Inflammatory macrophage (primary cell): Measurements from ENCODE around the gene TTC4.

Experiments
- DNase-seq, 2 donors: peaks; one replicate each; pipeline ENCODE4 v3.0.0-alpha.2; 2020 to 2022

Gene TTC4

DNA sequence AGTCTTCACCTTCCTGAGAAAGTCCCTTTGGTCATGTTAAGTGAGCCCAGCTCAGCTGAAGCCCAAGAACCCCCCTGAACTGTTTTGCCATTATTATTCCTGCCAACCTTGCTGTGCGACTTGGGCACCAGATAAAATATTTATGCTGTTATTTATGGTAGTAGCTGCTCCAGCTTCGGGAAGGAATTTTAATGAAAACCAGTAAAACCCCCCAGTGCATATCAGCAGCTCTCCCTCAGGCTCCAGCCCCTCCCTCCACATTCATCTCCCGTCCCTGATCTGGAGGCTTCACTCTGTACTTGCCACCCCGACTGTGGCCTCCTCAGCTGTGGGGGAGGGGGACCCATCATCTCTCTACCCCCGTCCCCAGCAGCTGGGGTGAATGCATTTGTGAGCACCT, 72.8 kb downstream of the TTC4 start:
- no peak for DNase-seq

DNA sequence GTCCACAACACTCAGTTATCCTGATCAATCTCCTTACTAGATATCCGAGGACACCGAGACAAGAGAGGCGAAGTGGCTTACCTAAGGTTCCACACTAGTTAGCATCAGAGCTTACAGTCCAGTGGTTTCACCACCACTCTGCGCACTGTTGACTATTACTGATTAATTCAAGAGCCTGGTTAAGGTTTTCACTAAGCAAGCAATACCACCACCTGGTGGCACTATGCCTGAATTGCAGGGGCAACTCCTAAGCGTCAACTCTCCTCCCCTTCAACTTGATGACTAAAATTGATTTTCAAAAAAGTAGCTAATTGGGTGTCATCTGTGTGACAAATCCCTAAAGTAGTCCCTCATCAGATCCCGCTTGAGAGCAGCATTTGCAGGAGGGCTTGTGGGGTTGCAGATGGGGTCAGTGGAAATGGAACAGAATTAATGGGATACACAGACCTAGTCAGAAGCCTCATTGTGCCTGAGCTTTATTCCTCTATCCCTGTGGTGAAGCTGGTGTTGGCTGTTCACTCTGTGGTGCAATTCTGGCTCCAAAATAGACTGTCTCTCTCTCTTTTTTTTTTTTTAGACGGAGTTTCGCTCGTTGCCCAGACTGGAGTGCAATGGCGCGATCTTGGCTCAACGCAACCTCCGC, 76.3 kb downstream of the TTC4 start:
- DNase-seq = peak; percentile 65 to 76
